H1 (cell line): Measurements from ENCODE around the gene KLHDC1. TPM values are rescaled to one million over a fixed set of nuclear protein-coding genes. Genes with fewer than 3 reads are reported as not detected.

ENCODE experiments used
- CHD7 ChIP-seq: fragments of 300-600 bp; sonication (generic); IDR thresholded peaks from 2 replicates; pipeline ENCODE4 v1.7.1; 2012; ENCODE audit warnings: low read length, moderate library complexity, mild to moderate bottlenecking, inconsistent platforms; ENCODE audit not compliant: insufficient replicate concordance
- CTBP2 ChIP-seq: IDR thresholded peaks from 2 replicates; pipeline ENCODE4 v1.7.0; 2011; ENCODE audit warnings: borderline replicate concordance, mild to moderate bottlenecking, moderate library complexity, mixed read lengths, low read length; ENCODE audit not compliant: insufficient read depth, insufficient read length
- MAFK ChIP-seq: IDR thresholded peaks from 2 replicates; pipeline ENCODE4 v1.6.1; 2012; ENCODE audit warnings: low read depth, mild to moderate bottlenecking, improper control_type of control experiment, low read length
- RAD21 ChIP-seq, 2 experiments: IDR thresholded peaks in 1 of 2; conservative IDR thresholded peaks in 1 of 2; 2 replicates each; pipeline ENCODE4 v1.6.1; 2011; ENCODE audit warnings: low read depth in 2 of 2, low read length in 2 of 2, improper control_type of control experiment in 1 of 2, inconsistent platforms in 1 of 2, mild to moderate bottlenecking in 1 of 2, moderate library complexity in 1 of 2
- SP1 ChIP-seq: IDR thresholded peaks from 2 replicates; pipeline ENCODE4 v1.6.1; 2011; ENCODE audit warnings: low read depth, low read length
- SP2 ChIP-seq: IDR thresholded peaks from 2 replicates; pipeline ENCODE4 v1.6.1; 2012; ENCODE audit warnings: mild to moderate bottlenecking, low read length, inconsistent platforms
- polyA plus RNA-seq, 7 experiments: library from polyadenylated mRNA; depleted of rRNA in 3 of 7; stranded (reverse) in 5 of 7; unstranded in 2 of 7; fragments of >200 nt in 5 of 7; fragments of 200-250 nt in 2 of 7; gene quantifications; 1 replicate in 5 of 7; 2 replicates in 1 of 7; 4 replicates in 1 of 7; pipeline versions ENCODE4 v1.2.1 to v1.2.3, GENCODE V29; 2011 to 2013; ENCODE audit warnings: missing spikeins in 2 of 7, mixed read lengths in 2 of 7
- total RNA-seq: library from RNA; stranded (reverse); fragmentation: NEBNext Ultra II Directional; extraction: Animal tissue kit (Norgen Biotek cat#: 25700); gene quantifications from 2 replicates; pipeline ENCODE4 v1.2.1, GENCODE V29; 2021
- TF ChIP-seq, protein P1 (sequence below), 3 experiments: IDR thresholded peaks; 1 replicate in 2 of 3; 2 replicates in 1 of 3; pipeline versions ENCODE4 v1.5.1 to v1.6.1; 2011; ENCODE audit warnings: low read length in 3 of 3, mild to moderate bottlenecking in 3 of 3, inconsistent platforms in 2 of 3, low read depth in 1 of 3, moderate library complexity in 1 of 3; ENCODE audit not compliant: insufficient read depth in 1 of 3; ENCODE audit errors: control extremely low read depth in 1 of 3

The KLHDC1 gene
- total and polyA plus RNA-seq, 2 of the 8 experiments (the other 6 are each of a cell fraction or from before 2014, with no cell fraction given), result 0.08 TPM; not detected in 1

GRCh38 chr14:49768301-49769121, 75.6 kb downstream of the KLHDC1 start (continued):
- no peak for TF ChIP-seq CHD7
- TF ChIP-seq SP2, result no peak
- TF ChIP-seq MAFK, result no peak
- TF ChIP-seq SP1, result no peak
- TF ChIP-seq CTBP2, result no peak
- TF ChIP-seq, protein P1, sequence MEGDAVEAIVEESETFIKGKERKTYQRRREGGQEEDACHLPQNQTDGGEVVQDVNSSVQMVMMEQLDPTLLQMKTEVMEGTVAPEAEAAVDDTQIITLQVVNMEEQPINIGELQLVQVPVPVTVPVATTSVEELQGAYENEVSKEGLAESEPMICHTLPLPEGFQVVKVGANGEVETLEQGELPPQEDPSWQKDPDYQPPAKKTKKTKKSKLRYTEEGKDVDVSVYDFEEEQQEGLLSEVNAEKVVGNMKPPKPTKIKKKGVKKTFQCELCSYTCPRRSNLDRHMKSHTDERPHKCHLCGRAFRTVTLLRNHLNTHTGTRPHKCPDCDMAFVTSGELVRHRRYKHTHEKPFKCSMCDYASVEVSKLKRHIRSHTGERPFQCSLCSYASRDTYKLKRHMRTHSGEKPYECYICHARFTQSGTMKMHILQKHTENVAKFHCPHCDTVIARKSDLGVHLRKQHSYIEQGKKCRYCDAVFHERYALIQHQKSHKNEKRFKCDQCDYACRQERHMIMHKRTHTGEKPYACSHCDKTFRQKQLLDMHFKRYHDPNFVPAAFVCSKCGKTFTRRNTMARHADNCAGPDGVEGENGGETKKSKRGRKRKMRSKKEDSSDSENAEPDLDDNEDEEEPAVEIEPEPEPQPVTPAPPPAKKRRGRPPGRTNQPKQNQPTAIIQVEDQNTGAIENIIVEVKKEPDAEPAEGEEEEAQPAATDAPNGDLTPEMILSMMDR (IDR thresholded peaks at IDR 0.05; ENCODE audit: control extremely low read depth in 1 of 3, insufficient read depth in 1 of 3, low read depth in 1 of 3, low read length in 3 of 3), result no peak
- no peak for TF ChIP-seq RAD21 (IDR thresholded peaks at IDR 0.05 in 1 of 2, conservative IDR thresholded peaks at IDR 0.05 in 1 of 2; ENCODE audit: low read depth in 2 of 2, low read length in 2 of 2)
